Activated T-helper 17 cell treated with anti-CD3 and anti-CD28 coated beads, Interleukin-2, amount 50 U/mL, for 72 hours (primary cell): ENCODE results near the gene PCED1B. TPM values are rescaled to one million over a fixed set of nuclear protein-coding genes. Genes with fewer than 3 reads are reported as not detected.
"Not testable (repeated sequence)": the region's sequence is repeated elsewhere in the genome, so short reads cannot be mapped to it uniquely, and the experiment has no call there.

Experiments used
- ATAC-seq: fragments of 150-1000 bp; cut with Tn5 transposase; replicated peaks from 2 replicates; pipeline ENCODE4 v1.10.0; 2021; ENCODE audit warnings: mild to moderate bottlenecking, moderate library complexity
- H3K27ac Mint-ChIP-seq: one replicate; pipeline ENCODE4 v1.8.0; 2022; ENCODE audit warnings: mixed read lengths
- H3K27me3 Mint-ChIP-seq: one replicate; pipeline ENCODE4 v1.8.0; 2022; ENCODE audit warnings: mixed read lengths
- H3K36me3 Mint-ChIP-seq: one replicate; pipeline ENCODE4 v1.8.0; 2022; ENCODE audit warnings: low read depth, mild to moderate bottlenecking, mixed read lengths
- H3K4me1 Mint-ChIP-seq: one replicate; pipeline ENCODE4 v1.8.0; 2022; ENCODE audit warnings: mixed read lengths
- H3K4me3 Mint-ChIP-seq: one replicate; pipeline ENCODE4 v1.8.0; 2022; ENCODE audit warnings: mild to moderate bottlenecking, mixed read lengths
- H3K9me3 Mint-ChIP-seq: one replicate; pipeline ENCODE4 v1.8.0; 2022; ENCODE audit warnings: mixed read lengths
- total RNA-seq, 2 donors: library from RNA; stranded (reverse); gene quantifications; one replicate each; pipeline ENCODE4 v1.2.3, GENCODE V29; 2022

PCED1B gene
- total RNA-seq, 2 donors from 2014 or later = 31.0 to 107 TPM

DNA sequence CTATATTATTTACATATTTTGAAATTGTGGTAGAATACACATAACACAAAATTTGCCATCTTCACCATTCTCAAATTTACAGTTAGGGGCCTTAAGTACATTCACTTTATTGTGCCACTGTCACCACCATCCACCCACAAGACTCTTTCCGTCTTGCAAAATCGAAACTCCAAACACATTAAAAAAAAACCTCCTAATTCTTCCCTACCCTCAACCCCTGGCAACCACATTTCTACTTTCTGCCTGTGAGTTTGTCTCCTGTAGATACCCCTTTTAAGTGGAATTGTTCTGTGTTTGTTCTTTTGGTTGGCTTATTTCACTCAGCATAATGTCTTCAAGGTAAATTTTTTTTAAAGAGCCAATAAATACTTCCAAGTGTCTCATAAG is 32.0 kb downstream of the PCED1B start:
- Mint-ChIP-seq H3K4me1 (peaks cover 17% of the 10 kb centered on the region), H3K36me3 (peaks cover 55% of the 10 kb centered on the region), H3K27me3 (no peaks in the 10 kb centered on the region), H3K27ac (peak overlapping the region; percentile 50), H3K9me3 (no peaks in the 10 kb centered on the region), H3K4me3 (peak overlapping the region; percentile 53)
- ATAC-seq = peak; percentile 86

DNA sequence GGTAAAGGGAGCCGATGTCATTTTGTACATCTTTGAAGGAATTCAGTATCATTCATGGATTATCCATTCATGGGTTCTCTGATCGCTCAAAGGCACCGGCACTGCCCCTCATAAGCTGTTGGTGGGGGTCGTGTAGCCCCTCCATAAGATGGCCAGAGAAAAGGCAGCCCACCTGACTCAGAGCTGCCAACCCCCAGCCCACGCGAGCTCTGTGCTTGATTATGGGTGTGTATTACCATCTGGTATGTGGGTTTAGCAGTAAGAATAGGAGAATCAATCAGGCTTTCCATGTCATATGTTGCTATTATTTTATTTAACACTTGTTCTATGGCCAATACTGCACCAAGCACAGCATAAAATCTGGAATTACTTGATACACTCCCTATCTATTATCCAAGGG is 32.4 kb downstream of the PCED1B start:
- ATAC-seq = no peak
- H3K36me3 Mint-ChIP-seq = peaks cover 51% of the 10 kb centered on the region
- H3K4me3 Mint-ChIP-seq = peak overlapping the region; percentile 53
- H3K9me3 Mint-ChIP-seq = no peaks in the 10 kb centered on the region
- H3K27me3 Mint-ChIP-seq = no peaks in the 10 kb centered on the region
- H3K27ac Mint-ChIP-seq = peak overlapping the region; percentile 50
- H3K4me1 Mint-ChIP-seq = peaks cover 17% of the 10 kb centered on the region

DNA sequence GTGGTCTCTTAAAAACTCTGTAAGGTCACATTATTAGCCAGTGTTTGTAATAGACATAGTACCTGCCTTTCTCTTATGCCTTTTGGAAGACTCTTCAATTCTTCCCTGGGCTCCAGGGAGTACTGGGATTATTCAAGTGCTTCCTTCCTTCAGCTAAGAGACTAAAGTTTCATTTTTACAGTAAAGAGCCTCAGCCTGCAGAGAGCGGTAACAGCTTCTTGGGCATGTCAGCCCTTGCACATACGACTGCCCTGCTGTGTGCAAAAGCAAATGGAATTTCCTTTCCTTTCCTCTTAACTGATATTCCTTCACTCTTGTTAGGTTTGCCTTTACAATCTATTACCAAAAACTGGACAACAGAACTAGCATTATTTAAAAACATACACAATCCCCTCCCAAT is 33.3 kb downstream of the PCED1B start:
- Mint-ChIP-seq H3K27ac (no peak overlapping the region), H3K4me3 (peak overlapping the region; percentile 53)
- no peak for ATAC-seq

DNA sequence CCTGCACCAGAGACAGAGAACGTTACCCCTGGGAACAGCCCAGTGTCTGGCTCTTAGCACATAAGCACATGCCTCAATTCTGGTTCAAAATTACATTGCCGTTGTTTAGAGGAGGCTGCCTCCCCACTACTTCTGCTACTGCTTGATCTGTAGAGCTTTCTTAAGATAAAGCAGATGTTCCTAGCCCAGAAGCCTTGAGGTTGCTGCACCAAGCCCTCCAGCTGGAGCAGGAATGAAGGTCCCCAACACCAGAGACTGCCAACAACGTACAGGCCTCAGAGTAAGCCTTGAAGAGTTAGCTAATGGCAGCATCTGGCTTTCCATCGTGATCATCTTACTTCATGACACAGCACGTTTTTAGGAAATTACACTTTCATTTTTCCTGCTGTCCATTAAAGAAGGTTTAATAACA is 35.1 kb downstream of the PCED1B start:
- H3K27ac Mint-ChIP-seq = no peak overlapping the region
- H3K27me3 Mint-ChIP-seq = no peaks in the 10 kb centered on the region
- peaks cover 17% of the 10 kb centered on the region for H3K4me1 Mint-ChIP-seq
- ATAC-seq = no peak
- H3K4me3 Mint-ChIP-seq = no peak overlapping the region
- H3K9me3 Mint-ChIP-seq = no peaks in the 10 kb centered on the region
- H3K36me3 Mint-ChIP-seq = peaks cover 42% of the 10 kb centered on the region

More for the DNA sequence above, 33.3 kb downstream of the PCED1B start:
- peaks cover 17% of the 10 kb centered on the region for H3K4me1 Mint-ChIP-seq
- no peaks in the 10 kb centered on the region for H3K9me3 Mint-ChIP-seq
- no peaks in the 10 kb centered on the region for H3K27me3 Mint-ChIP-seq
- peaks cover 48% of the 10 kb centered on the region for H3K36me3 Mint-ChIP-seq

DNA sequence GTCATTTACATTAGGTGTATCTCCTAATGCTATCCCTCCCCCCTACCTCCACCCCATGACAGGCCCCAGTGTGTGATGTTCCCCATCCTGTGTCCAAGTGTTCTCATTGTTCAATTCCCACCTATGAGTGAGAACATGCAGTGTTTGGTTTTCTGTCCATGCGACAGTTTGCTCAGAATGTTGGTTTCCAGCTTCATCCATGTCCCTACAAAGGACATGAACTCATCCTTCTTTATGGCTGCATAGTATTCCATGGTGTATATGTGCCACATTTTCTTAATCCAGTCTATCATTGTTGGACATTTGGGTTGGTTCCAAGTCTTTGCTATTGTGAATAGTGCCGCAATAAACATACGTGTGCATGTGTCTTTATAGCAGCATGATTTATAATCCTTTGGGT is 37.9 kb downstream of the PCED1B start:
- not testable (repeated sequence) for H3K4me1 Mint-ChIP-seq, H3K27ac Mint-ChIP-seq, H3K27me3 Mint-ChIP-seq, H3K4me3 Mint-ChIP-seq, ATAC-seq, H3K9me3 Mint-ChIP-seq
- peaks cover 37% of the 10 kb centered on the region for H3K36me3 Mint-ChIP-seq

DNA sequence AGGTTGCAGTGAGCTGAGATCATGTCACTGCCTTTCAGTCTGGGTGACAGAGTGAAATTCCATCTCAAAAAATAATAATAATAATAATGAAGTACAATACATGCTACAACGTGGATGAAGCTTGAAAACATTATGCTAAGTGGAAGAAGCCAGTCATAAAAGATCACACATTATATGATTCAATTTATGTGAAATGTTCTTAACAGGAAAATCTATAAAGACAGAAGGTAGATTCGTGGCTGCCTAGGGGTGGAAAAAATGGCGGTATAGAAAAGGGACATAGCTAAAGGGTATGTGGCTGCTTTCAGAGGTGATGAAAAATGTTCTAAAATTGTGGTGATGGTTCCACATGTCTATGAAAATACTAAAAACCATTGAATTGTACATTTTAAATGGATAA is 41.3 kb downstream of the PCED1B start:
- ATAC-seq = peak; percentile 84
- H3K27me3 Mint-ChIP-seq = no peaks in the 10 kb centered on the region
- peak overlapping the region; percentile 36 for H3K4me3 Mint-ChIP-seq
- peaks cover 9% of the 10 kb centered on the region for H3K4me1 Mint-ChIP-seq
- H3K27ac Mint-ChIP-seq = peak overlapping the region; percentile 70
- peaks cover 36% of the 10 kb centered on the region for H3K36me3 Mint-ChIP-seq
- no peaks in the 10 kb centered on the region for H3K9me3 Mint-ChIP-seq

DNA sequence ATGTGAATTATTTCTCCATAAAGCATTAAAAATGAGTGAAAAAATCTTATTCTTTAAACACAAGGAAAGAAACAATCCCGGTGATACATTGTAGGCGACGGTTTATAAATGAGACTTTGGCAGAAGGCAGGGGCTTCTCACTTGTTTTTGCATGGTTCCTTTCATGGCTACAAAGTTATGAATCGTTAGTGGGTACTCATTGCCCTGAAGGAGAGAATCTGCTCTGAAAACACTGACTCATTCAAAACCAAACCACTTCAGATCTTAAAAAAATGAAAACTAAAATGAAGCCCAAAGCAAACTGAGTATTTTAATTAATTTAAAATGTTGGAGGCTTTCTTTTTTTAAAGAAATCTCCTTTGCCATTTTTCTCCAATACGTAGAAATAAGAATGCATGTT is 41.7 kb downstream of the PCED1B start:
- Mint-ChIP-seq H3K4me3 (peak overlapping the region; percentile 36), H3K9me3 (no peaks in the 10 kb centered on the region), H3K27ac (peak overlapping the region; percentile 70), H3K36me3 (peaks cover 33% of the 10 kb centered on the region), H3K27me3 (no peaks in the 10 kb centered on the region), H3K4me1 (peaks cover 9% of the 10 kb centered on the region)
- peak; percentile 93 for ATAC-seq

DNA sequence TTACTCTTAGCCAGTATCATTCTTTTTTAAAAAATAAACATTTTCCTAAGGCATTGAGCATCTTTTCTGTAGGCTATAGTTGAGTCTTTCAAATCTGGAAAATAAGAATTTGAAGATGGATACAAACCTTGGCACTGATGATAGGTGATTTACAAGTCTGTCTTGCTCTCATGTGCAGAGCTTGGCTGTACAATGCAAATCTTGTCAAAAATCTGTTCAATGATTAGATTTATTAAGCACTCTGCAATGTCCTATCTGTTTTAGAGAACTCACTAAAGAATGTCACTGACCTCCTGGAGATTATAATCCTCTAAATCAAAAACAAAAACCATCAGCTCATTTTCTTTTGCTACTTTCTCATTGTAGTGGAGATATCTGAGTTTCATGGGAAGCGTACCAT is 43.2 kb downstream of the PCED1B start:
- H3K4me1 Mint-ChIP-seq = peaks cover 9% of the 10 kb centered on the region
- ATAC-seq = no peak

DNA sequence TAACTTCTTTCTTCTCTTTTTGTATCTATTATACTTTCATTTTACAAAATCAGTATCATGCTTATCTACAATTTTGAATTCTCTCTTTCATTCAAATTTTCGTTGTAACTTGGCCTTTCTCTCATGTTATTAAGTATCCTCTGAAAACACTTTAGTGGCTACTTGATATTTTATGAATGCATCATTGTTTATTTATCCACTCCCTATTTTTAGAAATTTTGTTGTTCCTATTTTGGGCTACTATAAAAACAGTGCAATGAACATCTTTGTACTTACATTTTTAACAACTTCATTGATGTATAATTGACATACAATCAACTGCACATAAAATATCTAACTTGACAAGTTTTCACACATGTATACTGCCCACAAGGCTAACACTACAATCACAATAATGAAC is 44.3 kb downstream of the PCED1B start:
- peaks cover 9% of the 10 kb centered on the region for H3K4me1 Mint-ChIP-seq
- no peaks in the 10 kb centered on the region for H3K27me3 Mint-ChIP-seq
- H3K36me3 Mint-ChIP-seq = peaks cover 30% of the 10 kb centered on the region
- no peak overlapping the region for H3K4me3 Mint-ChIP-seq
- H3K27ac Mint-ChIP-seq = no peak overlapping the region
- ATAC-seq = no peak
- no peaks in the 10 kb centered on the region for H3K9me3 Mint-ChIP-seq

More for the DNA sequence above, 43.2 kb downstream of the PCED1B start:
- Mint-ChIP-seq H3K27me3 (no peaks in the 10 kb centered on the region), H3K36me3 (peaks cover 31% of the 10 kb centered on the region), H3K27ac (no peak overlapping the region), H3K4me3 (no peak overlapping the region), H3K9me3 (no peaks in the 10 kb centered on the region)

DNA sequence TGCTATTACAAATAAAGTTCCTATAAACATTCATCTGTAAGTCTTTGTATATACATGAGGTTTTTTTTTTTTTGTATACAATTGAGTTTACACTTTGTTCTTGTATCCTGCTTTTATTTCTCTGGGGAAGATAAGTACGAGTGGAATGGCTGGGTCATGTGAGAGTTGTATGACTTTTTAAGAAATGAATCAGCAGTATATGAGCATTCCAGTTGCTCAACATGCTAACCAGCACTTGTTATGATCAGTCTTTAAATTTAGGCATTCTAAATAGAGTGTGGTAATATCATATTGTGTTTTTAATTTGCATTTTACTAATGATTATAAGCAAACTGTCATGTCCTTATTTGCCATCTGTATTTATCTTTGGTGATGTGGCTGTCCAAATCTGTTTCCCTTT is 45.0 kb downstream of the PCED1B start:
- Mint-ChIP-seq H3K4me3 (no peak overlapping the region), H3K9me3 (no peaks in the 10 kb centered on the region), H3K36me3 (peaks cover 26% of the 10 kb centered on the region), H3K4me1 (peaks cover 9% of the 10 kb centered on the region), H3K27ac (no peak overlapping the region), H3K27me3 (no peaks in the 10 kb centered on the region)
- no peak for ATAC-seq

DNA sequence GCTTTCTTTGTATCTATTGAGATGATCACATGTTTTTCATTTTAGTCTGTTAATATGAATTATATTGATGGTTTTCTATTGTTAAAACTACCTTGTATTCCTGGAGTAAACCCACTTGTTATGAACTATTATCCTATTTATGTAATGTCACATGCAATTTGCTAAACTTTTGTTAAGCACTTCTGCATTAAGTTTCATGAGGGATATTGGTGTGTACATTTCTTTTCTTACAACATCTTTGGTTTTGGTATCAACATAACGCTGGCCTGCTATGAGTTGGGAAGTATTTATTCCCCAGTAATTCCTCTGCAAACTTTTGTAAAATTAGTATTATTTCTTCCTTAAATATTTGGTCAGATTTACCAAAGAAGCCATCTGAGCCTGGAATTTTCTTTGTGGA is 46.8 kb downstream of the PCED1B start:
- no peak for ATAC-seq
- Mint-ChIP-seq H3K27ac (no peak overlapping the region), H3K27me3 (no peaks in the 10 kb centered on the region), H3K9me3 (no peaks in the 10 kb centered on the region), H3K36me3 (peaks cover 16% of the 10 kb centered on the region), H3K4me1 (peaks cover 9% of the 10 kb centered on the region), H3K4me3 (no peak overlapping the region)

DNA sequence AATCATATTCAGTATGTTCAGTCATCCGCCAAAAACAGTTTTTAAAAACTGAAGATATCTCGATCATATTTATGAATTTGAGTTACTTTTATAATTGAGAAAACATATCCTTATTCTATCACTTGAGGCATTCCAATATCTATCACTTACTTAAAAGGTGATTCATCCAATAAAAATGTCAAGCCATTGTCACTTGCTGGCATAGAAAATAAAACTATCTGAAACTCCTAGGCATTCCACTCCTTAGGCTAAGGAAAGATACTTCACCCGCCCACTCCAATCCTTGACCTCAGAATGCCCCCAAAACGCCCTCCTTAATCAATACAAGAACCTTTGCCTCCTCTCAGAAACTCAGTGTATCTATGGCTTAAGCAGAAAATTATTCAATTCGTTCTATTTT is 51.6 kb downstream of the PCED1B start:
- no peak overlapping the region for H3K4me3 Mint-ChIP-seq
- no peaks in the 10 kb centered on the region for H3K27me3 Mint-ChIP-seq
- peaks cover 4% of the 10 kb centered on the region for H3K4me1 Mint-ChIP-seq
- H3K36me3 Mint-ChIP-seq = peaks cover 21% of the 10 kb centered on the region
- no peaks in the 10 kb centered on the region for H3K9me3 Mint-ChIP-seq
- no peak overlapping the region for H3K27ac Mint-ChIP-seq
- no peak for ATAC-seq

DNA sequence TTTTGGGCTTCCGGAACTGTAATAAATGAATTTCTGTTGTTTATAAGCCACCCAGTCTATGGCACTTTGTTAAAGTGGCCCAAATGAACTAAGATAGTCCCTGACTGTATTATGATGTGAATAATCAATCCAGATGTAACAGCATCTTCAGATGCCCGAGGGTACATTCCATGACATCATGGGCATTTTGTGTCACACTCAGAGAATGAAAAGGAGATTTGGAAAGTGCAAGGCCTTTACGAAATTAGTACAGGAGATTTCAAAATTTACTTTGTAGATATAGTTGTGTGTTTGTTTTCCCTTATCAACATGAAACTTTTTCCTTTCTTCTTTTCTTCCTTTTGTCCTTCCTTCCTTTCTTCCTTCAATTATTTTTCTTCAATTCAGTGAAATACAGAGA is 54.6 kb downstream of the PCED1B start:
- Mint-ChIP-seq H3K36me3 (peaks cover 24% of the 10 kb centered on the region), H3K27ac (peak overlapping the region; percentile 71), H3K4me1 (peaks cover 4% of the 10 kb centered on the region), H3K27me3 (no peaks in the 10 kb centered on the region), H3K9me3 (peaks cover 1% of the 10 kb centered on the region), H3K4me3 (no peak overlapping the region)
- ATAC-seq = no peak

DNA sequence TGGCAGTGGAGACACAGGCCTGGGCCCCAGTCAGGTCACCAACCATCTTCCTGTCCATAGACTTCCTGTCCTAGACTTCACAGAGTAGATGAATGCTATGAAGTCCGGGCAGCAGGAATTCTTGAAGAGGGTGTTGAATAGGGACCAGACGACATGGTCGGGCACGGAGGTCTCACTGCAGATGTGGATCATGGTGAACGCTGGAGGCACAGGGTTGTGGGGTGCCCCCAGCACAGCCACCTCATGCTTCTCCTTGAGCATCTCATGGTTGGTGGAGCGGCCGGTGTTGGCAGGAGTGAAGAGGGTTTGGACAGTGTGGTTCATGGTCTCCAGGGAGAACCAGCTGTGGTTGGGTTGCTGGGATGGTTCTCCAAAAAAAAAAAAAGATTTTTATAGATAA is 56.2 kb downstream of the PCED1B start:
- Mint-ChIP-seq H3K27me3 (no peaks in the 10 kb centered on the region), H3K4me3 (no peak overlapping the region), H3K9me3 (peaks cover 8% of the 10 kb centered on the region), H3K27ac (no peak overlapping the region), H3K36me3 (peaks cover 32% of the 10 kb centered on the region), H3K4me1 (peaks cover 4% of the 10 kb centered on the region)
- no peak for ATAC-seq

DNA sequence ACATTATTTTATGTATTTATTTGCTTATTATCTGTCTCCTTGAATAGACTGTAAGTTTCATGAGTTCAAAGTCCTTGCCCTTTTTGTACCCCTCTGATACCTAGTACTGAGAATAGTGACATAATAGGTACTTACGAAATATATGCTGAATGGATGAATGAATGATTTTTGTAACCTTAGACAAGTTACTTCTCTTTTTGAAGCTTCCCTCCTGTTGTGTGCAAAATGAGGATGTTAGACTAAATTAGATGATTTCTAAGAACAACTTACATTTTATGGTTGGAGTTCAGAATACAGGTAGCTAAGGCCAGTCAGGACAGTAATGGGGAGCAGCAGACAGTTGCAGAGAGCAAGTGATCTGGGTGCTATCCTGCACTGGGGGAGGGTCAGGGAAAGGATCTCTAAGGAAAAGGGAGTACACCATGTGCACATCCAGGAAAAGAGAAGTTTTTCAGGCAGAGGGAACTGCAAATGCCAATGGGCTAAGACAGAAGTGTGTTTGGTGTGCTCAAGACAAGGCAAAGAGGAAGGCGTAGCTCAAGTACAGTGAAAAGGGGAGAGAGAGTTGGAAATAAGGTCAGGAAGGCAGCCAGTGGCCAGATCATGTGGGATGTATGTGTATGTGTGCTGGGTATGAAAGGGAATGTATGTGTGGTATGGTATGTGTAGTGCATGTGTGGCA is 59.7 kb downstream of the PCED1B start:
- no peaks in the 10 kb centered on the region for H3K27me3 Mint-ChIP-seq
- peaks cover 34% of the 10 kb centered on the region for H3K36me3 Mint-ChIP-seq
- H3K4me3 Mint-ChIP-seq = no peak overlapping the region
- no peak for ATAC-seq
- H3K27ac Mint-ChIP-seq = peak overlapping the region; percentile 0
- H3K9me3 Mint-ChIP-seq = peaks cover 8% of the 10 kb centered on the region
- peaks cover 1% of the 10 kb centered on the region for H3K4me1 Mint-ChIP-seq

DNA sequence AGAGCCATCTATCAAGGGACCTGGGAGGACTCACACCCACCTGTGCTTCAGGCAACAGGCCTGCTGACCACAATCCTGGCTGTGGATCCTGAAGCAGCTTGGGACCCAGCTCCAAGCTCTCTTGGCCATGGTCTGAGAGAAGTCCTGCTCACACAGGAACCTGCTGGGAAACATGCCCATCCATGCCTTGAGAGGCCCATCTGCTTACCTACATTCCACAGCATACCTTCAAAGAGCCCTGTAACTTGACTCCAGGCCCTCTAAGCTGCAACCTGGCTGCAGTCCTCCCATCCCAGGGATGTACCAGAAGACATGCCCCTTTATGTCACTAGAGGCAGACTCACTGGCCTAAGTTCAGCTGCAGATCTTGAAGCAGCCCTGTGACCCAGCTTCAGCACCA is 62.0 kb downstream of the PCED1B start:
- Mint-ChIP-seq H3K36me3 (peaks cover 23% of the 10 kb centered on the region), H3K27me3 (no peaks in the 10 kb centered on the region)

More for the DNA sequence above, 62.0 kb downstream of the PCED1B start:
- Mint-ChIP-seq H3K4me1 (peaks cover 11% of the 10 kb centered on the region), H3K9me3 (peaks cover 8% of the 10 kb centered on the region), H3K4me3 (no peak overlapping the region), H3K27ac (no peak overlapping the region)
- no peak for ATAC-seq
